NCI-H2196 (cell line): ENCODE measurements around the gene CDH18.

Source experiments
- DNase-seq: peaks from one replicate; lab custom pipeline; 2025; ENCODE audit not compliant: unreplicated experiment; lab: John Stamatoyannopoulos, UW

The CDH18 gene

DNA sequence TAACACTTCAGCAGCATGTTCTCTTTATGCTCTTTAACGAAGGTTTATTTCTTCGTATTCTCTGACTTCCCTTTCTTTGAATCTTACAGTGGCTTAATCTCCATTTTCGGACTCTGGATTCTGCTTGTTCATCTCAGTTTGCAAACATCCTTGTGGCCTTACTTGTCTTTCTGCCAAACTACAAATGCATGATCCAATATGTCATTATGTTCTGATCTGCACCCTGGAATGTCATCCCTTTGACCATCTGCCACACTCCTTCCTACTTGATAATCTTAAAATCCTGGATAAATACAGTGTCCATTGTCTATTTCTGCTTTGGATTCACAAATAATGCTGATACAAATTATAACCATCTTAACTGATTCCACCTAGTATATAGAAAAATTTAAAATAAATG lies 499.2 kb downstream of the CDH18 start:
- no peak for DNase-seq

DNA sequence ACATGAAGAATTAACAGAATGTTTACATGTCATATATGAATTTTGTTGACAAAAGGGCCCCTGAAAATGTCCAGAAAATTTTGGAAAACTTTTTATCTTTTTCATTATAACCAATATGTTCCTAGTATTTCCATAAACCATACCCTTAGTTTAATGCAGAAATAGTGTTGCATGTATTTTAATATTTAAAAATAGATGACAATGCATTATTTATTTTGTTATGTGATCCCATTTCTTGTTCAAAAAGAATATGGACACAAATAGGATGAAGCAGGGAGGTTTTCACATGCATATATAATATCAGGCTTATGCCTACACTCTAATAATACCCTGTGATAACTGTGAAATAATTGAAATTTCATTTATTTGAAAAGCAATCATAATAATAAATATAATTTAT lies 500.5 kb downstream of the CDH18 start:
- no peak for DNase-seq

DNA sequence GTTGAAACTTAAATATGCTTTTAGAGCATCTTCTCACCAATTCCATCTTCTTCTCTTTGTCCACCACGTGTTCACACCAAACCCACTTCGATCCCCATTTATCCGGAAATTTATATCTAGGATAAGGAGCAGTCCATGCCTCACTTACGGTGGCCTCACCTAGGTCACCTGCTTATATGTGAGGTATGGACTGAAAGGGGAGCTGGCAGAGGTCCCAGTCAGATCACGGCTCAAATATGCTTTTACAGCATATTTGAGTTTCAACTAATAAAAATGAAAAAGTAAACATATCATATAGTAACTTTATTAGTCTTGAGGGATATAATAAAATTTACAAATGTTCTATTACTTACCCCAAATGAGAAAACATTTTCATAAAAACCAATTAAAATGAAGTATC lies 508.4 kb downstream of the CDH18 start:
- DNase-seq: no peak

DNA sequence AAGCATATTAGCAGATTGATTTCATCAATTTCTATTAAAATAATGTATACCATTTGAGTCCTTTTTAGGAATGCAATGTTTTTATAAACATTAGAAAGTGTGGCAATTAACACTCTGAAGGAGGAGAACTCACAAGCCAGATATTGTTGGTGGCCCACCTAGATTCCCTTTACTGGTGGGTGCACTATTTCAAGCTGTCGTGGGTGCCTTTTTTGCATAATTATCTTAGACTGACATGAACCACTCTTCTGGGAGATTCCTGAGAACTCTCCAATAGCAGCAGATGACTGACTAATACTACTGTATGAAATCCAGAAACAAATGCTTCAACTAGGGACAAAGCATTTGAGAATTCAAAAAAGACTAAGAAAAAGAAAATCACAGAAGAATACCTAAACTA lies 526.0 kb downstream of the CDH18 start:
- DNase-seq: no peak

DNA sequence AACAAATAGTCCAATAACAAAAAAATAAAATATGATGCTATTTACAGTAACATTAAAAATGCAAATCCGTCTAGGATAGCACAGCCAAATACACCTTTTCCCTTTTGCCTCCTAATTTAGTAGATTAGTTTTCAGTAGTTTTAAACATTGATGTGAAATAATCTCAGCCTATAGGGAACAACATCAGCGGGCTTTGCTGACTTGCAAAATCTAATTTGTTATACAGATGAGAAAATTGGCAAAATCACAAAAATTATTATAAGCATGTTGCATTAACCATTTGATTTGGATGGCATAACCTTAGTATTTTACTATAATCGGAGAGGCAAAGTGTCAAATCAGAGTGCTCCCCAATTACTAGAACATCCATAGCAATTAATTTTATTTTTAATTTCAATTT lies 563.5 kb downstream of the CDH18 start:
- DNase-seq: no peak
